Stomach (tissue), 9 donors: ENCODE data around the gene BLCAP. TPM values are rescaled to one million over a fixed set of nuclear protein-coding genes. Genes with fewer than 3 reads are reported as not detected.

ENCODE experiments used
- DNase-seq, 2 donors: peaks; one replicate each; pipeline versions ENCODE4 v3.0.0 to v3.0.0-alpha.2; 2013 to 2019
- H3K27ac ChIP-seq, 5 donors: fragments of 200-600 bp in 4 of 5; sonication (generic) in 4 of 5; one replicate each; pipeline ENCODE4 v1.5.1; 2013 to 2019; ENCODE audit warnings: mild to moderate bottlenecking in 1 of 5, moderate library complexity in 1 of 5
- H3K27me3 ChIP-seq, 3 donors: fragments of 200-600 bp; sonication (generic); one replicate each; pipeline ENCODE4 v1.5.1; 2017 to 2019; ENCODE audit warnings: mixed run types in 1 of 3
- H3K36me3 ChIP-seq, 4 donors: fragments of 200-600 bp; sonication (generic); 1 replicate in 3 of 4; 2 replicates in 1 of 4; pipeline ENCODE4 v1.5.1; 2016 to 2019
- H3K4me1 ChIP-seq, 4 donors: fragments of 200-600 bp; sonication (generic); one replicate each; pipeline ENCODE4 v1.5.1; 2016 to 2019
- H3K4me3 ChIP-seq, 4 donors: fragments of 200-600 bp; sonication (generic) in 3 of 4; one replicate each; pipeline ENCODE4 v1.5.1; 2016 to 2019; ENCODE audit warnings: mild to moderate bottlenecking in 1 of 4
- H3K9me3 ChIP-seq, 4 donors: fragments of 200-600 bp; sonication (generic); one replicate each; pipeline ENCODE4 v1.5.1; 2016 to 2019
- CTCF ChIP-seq, 7 experiments: fragments of 450-650 bp in 4 of 7; fragments of 200-600 bp in 3 of 7; sonication (generic) in 3 of 7; IDR thresholded peaks; one replicate each; pipeline ENCODE4 v1.5.1; 2016 to 2019; ENCODE audit warnings: antibody characterized with exemption in 7 of 7, control low read depth in 2 of 7, mild to moderate bottlenecking in 1 of 7
- EP300 ChIP-seq: sonication (generic); formaldehyde crosslinking; IDR thresholded peaks from one replicate; pipeline ENCODE4 v1.6.1; 2017; ENCODE audit warnings: antibody characterized with exemption
- POLR2A ChIP-seq, 4 donors: fragments of 450-650 bp; IDR thresholded peaks; one replicate each; pipeline ENCODE4 v1.6.1; 2016; ENCODE audit warnings: antibody characterized with exemption in 4 of 4, control low read depth in 2 of 4, mild to moderate bottlenecking in 1 of 4, moderate library complexity in 1 of 4
- POLR2AphosphoS5 ChIP-seq, 3 donors: sonication (generic); formaldehyde crosslinking; IDR thresholded peaks; one replicate each; pipeline ENCODE4 v1.6.1; 2016; ENCODE audit warnings: antibody characterized with exemption in 3 of 3
- WGBS, 5 donors: extraction: QIAGEN DNeasy Blood & Tissue Kit in 3 of 5; methylation state at CpG; one replicate each; pipeline versions ENCODE4 v1.1.5 to v1.1.7; 2013 to 2018; 5-methylcytosine and 5-hydroxymethylcytosine counted together
- intact Hi-C: fragments of 100-400 bp; cut with DNase I; formaldehyde crosslinking; loops from one replicate; pipeline ENCODE4 v1.15.1; 2023; ENCODE audit warnings: low total_unique reads
- polyA plus RNA-seq, 3 donors: library from polyadenylated mRNA; stranded (reverse); fragments of 200-250 nt; gene quantifications; one replicate each; pipeline ENCODE4 v1.2.3, GENCODE V29; 2013
- total RNA-seq, 5 donors: library from RNA; depleted of rRNA; stranded (reverse); fragments of >200 nt; gene quantifications; one replicate each; pipeline versions ENCODE4 v1.1.0 to v1.2.3, GENCODE V29; 2014 to 2016
- donor health status: healthy with polysubstance abuse.
- donor health status: Bipolar disorder and iron deficiency.
- donor health status: healthy.

Gene BLCAP
- total and polyA plus RNA-seq, 8 donors = 12.5 to 84.4 (median 46.6) TPM

GRCh38 chr20:37498066-37498665 lies 29.5 kb downstream of the BLCAP start:
- H3K9me3 ChIP-seq = no peaks in the 10 kb centered on the region
- DNase-seq = no peak
- no peaks in the 10 kb centered on the region for H3K27me3 ChIP-seq
- H3K27ac ChIP-seq = no peak overlapping the region
- TF ChIP-seq POLR2A (IDR thresholded peaks at IDR 0.05) (no peak), CTCF (IDR thresholded peaks at IDR 0.05) (no peak), POLR2AphosphoS5 (IDR thresholded peaks at IDR 0.05) (no peak), EP300 (no peak)
- H3K4me3 ChIP-seq = no peak overlapping the region
- WGBS, 5 donors = 77 to 91% (median 83%) methylated on average over 2 of the region's 2 CpGs
- no peaks in the 10 kb centered on the region for H3K4me1 ChIP-seq
- intact Hi-C loops = no loop called here
- peaks cover 0 to 10% (median 8%) of the 10 kb centered on the region in 4 donors for H3K36me3 ChIP-seq

- no peaks in the 10 kb centered on the region for H3K9me3 ChIP-seq
- H3K27me3 ChIP-seq = no peaks in the 10 kb centered on the region
- no peak overlapping the region for H3K27ac ChIP-seq
- TF ChIP-seq POLR2AphosphoS5 (IDR thresholded peaks at IDR 0.05) (no peak), EP300 (no peak), CTCF (IDR thresholded peaks at IDR 0.05) (no peak), POLR2A (IDR thresholded peaks at IDR 0.05) (no peak)
- WGBS, 5 donors = 85 to 94% (median 89%) methylated on average over 5 of the region's 5 CpGs
- intact Hi-C loops = no loop called here
- peaks cover 0 to 10% (median 6%) of the 10 kb centered on the region in 4 donors for H3K36me3 ChIP-seq
- no peak for DNase-seq
- no peak overlapping the region for H3K4me3 ChIP-seq
- no peaks in the 10 kb centered on the region for H3K4me1 ChIP-seq
These were observed 32.9 kb downstream of the BLCAP start for GRCh38 chr20:37494796-37495195.

- Histone ChIP-seq H3K9me3 (no peaks in the 10 kb centered on the region), H3K27me3 (no peaks in the 10 kb centered on the region), H3K4me1 (no peaks in the 10 kb centered on the region), H3K4me3 (no peak overlapping the region), H3K36me3 (peaks cover 0 to 10% (median 6%) of the 10 kb centered on the region in 4 donors), H3K27ac (no peak overlapping the region)
- intact Hi-C loops = no loop called here
- no peak for DNase-seq
- TF ChIP-seq EP300 = no peak
- TF ChIP-seq POLR2A (IDR thresholded peaks at IDR 0.05) = no peak
- no peak for TF ChIP-seq POLR2AphosphoS5 (IDR thresholded peaks at IDR 0.05)
- no peak for TF ChIP-seq CTCF (IDR thresholded peaks at IDR 0.05)
- 91 to 96% (median 94%) methylated on average over 8 of the region's 8 CpGs for WGBS, 5 donors
These were observed 33.4 kb downstream of the BLCAP start for GRCh38 chr20:37494301-37494700.

- no peaks in the 10 kb centered on the region for H3K4me1 ChIP-seq
- H3K27me3 ChIP-seq = no peaks in the 10 kb centered on the region
These were observed 34.7 kb downstream of the BLCAP start for GRCh38 chr20:37492945-37493344.

More at GRCh38 chr20:37492945-37493344, 34.7 kb downstream of the BLCAP start:
- Histone ChIP-seq H3K9me3 (no peaks in the 10 kb centered on the region), H3K27ac (no peak overlapping the region), H3K36me3 (peaks cover 0 to 10% (median 6%) of the 10 kb centered on the region in 4 donors), H3K4me3 (no peak overlapping the region)
- no peak for DNase-seq
- TF ChIP-seq EP300 (no peak), POLR2A (IDR thresholded peaks at IDR 0.05) (no peak), POLR2AphosphoS5 (IDR thresholded peaks at IDR 0.05) (no peak), CTCF (IDR thresholded peaks at IDR 0.05) (no peak)
- intact Hi-C loops = no loop called here
- WGBS, 5 donors = 46 to 73% (median 71%) methylated on average over 2 of the region's 2 CpGs
